GM12878 (cell line): Measurements from ENCODE around the gene ARHGAP40. TPM values are rescaled to one million over a fixed set of nuclear protein-coding genes. Genes with fewer than 3 reads are reported as not detected.

ENCODE experiments used
- ATAC-seq: fragments of 200-7000 bp; cut with Tn5 transposase; 3 replicates; pipeline ENCODE4 v1.9.1; 2020; ENCODE audit warnings: mild to moderate bottlenecking, moderate library complexity
- BruUV-seq: library from RNA; stranded (reverse); fragments of 400-500 nt; replicated peaks from 2 replicates; lab custom pipeline; 2021; lab: Mats Ljungman, UMichigan
- CTCF ChIA-PET: fragments of 300-600 bp; sonication (Branson Sonifier 250); formaldehyde crosslinking; extraction: SDS; loops from one replicate; lab custom pipeline; 2021; ENCODE audit warnings: inconsistent platforms; lab: Yijun Ruan, JAX
- POLR2A ChIA-PET: fragments of 350-600 bp; formaldehyde crosslinking; extraction: SDS; loops from one replicate; lab custom pipeline; 2021; ENCODE audit warnings: inconsistent platforms; lab: Charles Lee
- RAD21 ChIA-PET: fragments of 300-600 bp; sonication (Branson Sonifier 250); formaldehyde crosslinking; loops from one replicate; lab custom pipeline; 2023; ENCODE audit warnings: antibody characterized with exemption; ENCODE audit not compliant: unreplicated experiment; lab: Charles Lee
- SMC1A ChIA-PET: fragments of 300-600 bp; sonication (Branson Sonifier 250); formaldehyde crosslinking; loops from one replicate; lab custom pipeline; 2023; ENCODE audit not compliant: unreplicated experiment, uncharacterized antibody; lab: Charles Lee
- DNase-seq: peaks from one replicate; pipeline ENCODE4 v3.0.0-alpha.2; 2011; ENCODE audit warnings: low read depth, low spot score
- FAIRE-seq: peaks from 3 replicates; lab custom pipeline; 2011; peaks lifted over from hg19 to GRCh38; lab: Jason Lieb, UNC
- H2AFZ ChIP-seq: 2 replicates; pipeline ENCODE4 v1.6.0; 2011; ENCODE audit warnings: low read depth, low read length, control low read depth; ENCODE audit not compliant: control insufficient read depth
- H3K27ac ChIP-seq: 2 replicates; pipeline ENCODE4 v1.5.1; 2011; ENCODE audit warnings: control low read depth; ENCODE audit not compliant: control insufficient read depth, insufficient read depth
- H3K27me3 ChIP-seq, 2 experiments: replicated peaks in 1 of 2; 2 replicates each; pipeline versions ENCODE4 v1.6.0 to v1.6.1; 2011; ENCODE audit warnings: low read length in 1 of 2; ENCODE audit not compliant: control insufficient read depth in 2 of 2, insufficient read depth in 2 of 2
- H3K36me3 ChIP-seq, 2 experiments: 2 replicates each; pipeline ENCODE4 v1.5.1; 2011; ENCODE audit warnings: low read length in 1 of 2; ENCODE audit not compliant: control insufficient read depth in 2 of 2, insufficient read depth in 2 of 2
- H3K4me1 ChIP-seq: 2 replicates; pipeline ENCODE4 v1.6.1; 2011; ENCODE audit warnings: mild to moderate bottlenecking, low read length, moderate library complexity, mixed read lengths; ENCODE audit not compliant: control insufficient read depth, insufficient read depth
- H3K4me2 ChIP-seq: 2 replicates; pipeline ENCODE4 v1.6.0; 2011; ENCODE audit warnings: control low read depth; ENCODE audit not compliant: control insufficient read depth, insufficient read depth
- H3K4me3 ChIP-seq: fragments of 200-600 bp; sonication (generic); 2 replicates; pipeline ENCODE4 v1.5.1; 2016
- H3K79me2 ChIP-seq: 2 replicates; pipeline ENCODE4 v1.6.0; 2011; ENCODE audit warnings: low read length; ENCODE audit not compliant: control insufficient read depth, insufficient read depth
- H3K9ac ChIP-seq: 2 replicates; pipeline ENCODE4 v1.8.0; 2011; ENCODE audit warnings: low read length, control low read depth, mixed read lengths; ENCODE audit not compliant: control insufficient read depth, insufficient read depth
- H3K9me3 ChIP-seq: replicated peaks from 3 replicates; pipeline ENCODE4 v1.5.1; 2011; ENCODE audit warnings: mild to moderate bottlenecking, low read length; ENCODE audit not compliant: control insufficient read depth, insufficient read depth
- H4K20me1 ChIP-seq: 2 replicates; pipeline ENCODE4 v1.6.0; 2011; ENCODE audit not compliant: control insufficient read depth, insufficient read depth
- ATF2 ChIP-seq: IDR thresholded peaks from 2 replicates; pipeline ENCODE4 v1.6.1; 2012; ENCODE audit warnings: low read length, inconsistent platforms
- BHLHE40 ChIP-seq, 2 experiments: fragments of 450-650 bp in 1 of 2; IDR thresholded peaks; 2 replicates each; pipeline ENCODE4 v1.6.1; 2011 to 2017; ENCODE audit warnings: low read depth in 2 of 2, borderline replicate concordance in 1 of 2, improper control_type of control experiment in 1 of 2, low read length in 1 of 2, mild to moderate bottlenecking in 1 of 2
- CEBPB ChIP-seq, 2 experiments: fragments of 150-350 bp in 1 of 2; IDR thresholded peaks; 2 replicates each; pipeline ENCODE4 v1.6.1; 2012 to 2014; ENCODE audit warnings: low read depth in 2 of 2, low read length in 2 of 2, borderline replicate concordance in 1 of 2, inconsistent platforms in 1 of 2
- CREM ChIP-seq: IDR thresholded peaks from 2 replicates; pipeline ENCODE4 v1.6.1; 2014; ENCODE audit warnings: antibody characterized with exemption, low read depth
- FOXK2 ChIP-seq: fragments of 450-650 bp; IDR thresholded peaks from 2 replicates; pipeline ENCODE4 v1.6.1; 2017; ENCODE audit warnings: mild to moderate bottlenecking, moderate library complexity
- GABPA ChIP-seq: IDR thresholded peaks from 2 replicates; pipeline ENCODE4 v1.6.1; 2014; ENCODE audit warnings: antibody characterized with exemption, low read depth, mild to moderate bottlenecking, inconsistent platforms
- IRF4 ChIP-seq: IDR thresholded peaks from 2 replicates; pipeline ENCODE4 v1.6.1; 2011; ENCODE audit warnings: low read depth, low read length
- PAX8 ChIP-seq: fragments of 450-650 bp; IDR thresholded peaks from 2 replicates; pipeline ENCODE4 v1.6.1; 2017; ENCODE audit warnings: mild to moderate bottlenecking, moderate library complexity
- POU2F2 ChIP-seq: IDR thresholded peaks from 3 replicates; pipeline ENCODE4 v1.6.1; 2011; ENCODE audit warnings: low read depth, mild to moderate bottlenecking, low read length, borderline replicate concordance
- RBBP5 ChIP-seq: fragments of 200-600 bp; sonication (generic); conservative IDR thresholded peaks from 2 replicates; pipeline ENCODE4 v1.6.1; 2016
- SMARCA5 ChIP-seq: fragments of 450-650 bp; IDR thresholded peaks from 2 replicates; pipeline ENCODE4 v1.6.1; 2017; ENCODE audit warnings: mild to moderate bottlenecking
- SRF ChIP-seq, 2 experiments: IDR thresholded peaks; 2 replicates each; pipeline ENCODE4 v1.6.1; 2011; ENCODE audit warnings: low read depth in 2 of 2, low read length in 2 of 2, mild to moderate bottlenecking in 1 of 2, moderate library complexity in 1 of 2
- USF2 ChIP-seq: IDR thresholded peaks from 2 replicates; pipeline ENCODE4 v1.6.1; 2011; ENCODE audit warnings: low read depth, low read length, improper control_type of control experiment, borderline replicate concordance
- WGBS: methylation state at CpG from one replicate; pipeline ENCODE4 v1.1.6; 2016; ENCODE audit warnings: low lambda C conversion rate; ENCODE audit not compliant: insufficient replicate concordance, insufficient coverage; ENCODE audit errors: missing lambda C conversion rate; 5-methylcytosine and 5-hydroxymethylcytosine counted together
- in situ Hi-C: fragments of 300-500 bp; cut with MboI; formaldehyde crosslinking; loops from 9 replicates; pipeline ENCODE4 v1.14.3; 2018; ENCODE audit warnings: mixed read lengths
- intact Hi-C: fragments of 100-400 bp; cut with micrococcal nuclease; formaldehyde crosslinking; loops from one replicate; pipeline ENCODE4 v1.14.2; 2022; ENCODE audit not compliant: unreplicated experiment
- polyA plus RNA-seq, 11 experiments: library from polyadenylated mRNA; depleted of rRNA in 4 of 11; unstranded in 6 of 11; stranded (reverse) in 5 of 11; fragments of >200 nt; fragmentation: Nextera tagmentation in 4 of 11; fragmentation: Illumina TruSeq in 1 of 11; extraction: Ambion mirVana in 4 of 11; extraction: Trizol in 1 of 11; gene quantifications; 1 replicate in 1 of 11; 2 replicates in 10 of 11; pipeline versions ENCODE4 v1.2.1 to v1.2.3, GENCODE V29; 2011 to 2016; ENCODE audit warnings: inconsistent platforms in 2 of 11, missing spikeins in 2 of 11, low read depth in 1 of 11
- total RNA-seq, 4 experiments: library from RNA; depleted of rRNA in 3 of 4; stranded (reverse); fragments of >200 nt in 3 of 4; fragmentation: Illumina TruSeq in 1 of 4; extraction: Trizol in 1 of 4; gene quantifications; 2 replicates each; pipeline versions ENCODE4 v1.2.1 to v1.2.3, GENCODE V29; 2013 to 2021
- TF ChIP-seq, protein P1 (sequence below), 3 experiments: IDR thresholded peaks in 2 of 3; conservative IDR thresholded peaks in 1 of 3; 2 replicates each; pipeline ENCODE4 v1.5.1; 2011; ENCODE audit warnings: low read depth in 3 of 3, low read length in 3 of 3, mild to moderate bottlenecking in 3 of 3, control low read depth in 2 of 3, moderate library complexity in 2 of 3, inconsistent platforms in 1 of 3, mixed read lengths in 1 of 3; ENCODE audit not compliant: control insufficient read depth in 2 of 3, insufficient read depth in 1 of 3; ENCODE audit errors: extremely low read depth in 1 of 3
- TF ChIP-seq, protein P2 (sequence below): fragments of 450-650 bp; IDR thresholded peaks from 2 replicates; pipeline ENCODE4 v1.6.1; 2017; ENCODE audit warnings: borderline replicate concordance
- TF ChIP-seq, protein P3 (sequence below): fragments of 450-650 bp; IDR thresholded peaks from 2 replicates; pipeline ENCODE4 v1.6.1; 2017; ENCODE audit warnings: antibody characterized with exemption, mild to moderate bottlenecking, moderate library complexity

Gene ARHGAP40
- total and polyA plus RNA-seq, 10 of the 15 experiments (the other 5 are each of a cell fraction or from before 2014, with no cell fraction given) = 0.06 to 0.07 TPM; not detected in 8

GRCh38 chr20:38673261-38673660, 71.7 kb downstream of the ARHGAP40 start:
- H3K27me3 ChIP-seq = peaks cover 2 to 8% of the 10 kb centered on the region in 2 experiments; a peak in 3 of 4 replicates
- H3K79me2 ChIP-seq = no peaks in the 10 kb centered on the region
- ChIA-PET POLR2A (no interaction called here), SMC1A (interaction anchor here (0.6 kb wide), 1 partner anchor 453 kb away, joined by 3 read pairs; no protein-coding TSS in a partner anchor), CTCF (interaction anchor here (1.5 kb wide), 1 partner anchor 14 kb away, joined by 5 read pairs; no protein-coding TSS in a partner anchor), RAD21 (no interaction called here)
- H3K27ac ChIP-seq = no peak overlapping the region
- in situ Hi-C loops (no loop called here), intact Hi-C loops (no loop called here)
- H4K20me1 ChIP-seq = no peaks in the 10 kb centered on the region
- H3K4me3 ChIP-seq = no peak overlapping the region
- FAIRE-seq (no peak), ATAC-seq (no peak), DNase-seq (no peak)
- no peaks in the 10 kb centered on the region for H3K36me3 ChIP-seq
- WGBS = 36% methylated on average over 5 of the region's 5 CpGs
- no peaks in the 10 kb centered on the region; the same call in 2 of the 3 replicates for H3K9me3 ChIP-seq
- peaks cover 4% of the 10 kb centered on the region; the same call in 1 of the 2 replicates for H3K4me1 ChIP-seq
- peak overlapping the region; percentile 78 for H3K4me2 ChIP-seq
- BruUV-seq = no TSS peak
- no peak overlapping the region for H3K9ac ChIP-seq
- H2AFZ ChIP-seq = no peak overlapping the region
- TF ChIP-seq, protein P1, sequence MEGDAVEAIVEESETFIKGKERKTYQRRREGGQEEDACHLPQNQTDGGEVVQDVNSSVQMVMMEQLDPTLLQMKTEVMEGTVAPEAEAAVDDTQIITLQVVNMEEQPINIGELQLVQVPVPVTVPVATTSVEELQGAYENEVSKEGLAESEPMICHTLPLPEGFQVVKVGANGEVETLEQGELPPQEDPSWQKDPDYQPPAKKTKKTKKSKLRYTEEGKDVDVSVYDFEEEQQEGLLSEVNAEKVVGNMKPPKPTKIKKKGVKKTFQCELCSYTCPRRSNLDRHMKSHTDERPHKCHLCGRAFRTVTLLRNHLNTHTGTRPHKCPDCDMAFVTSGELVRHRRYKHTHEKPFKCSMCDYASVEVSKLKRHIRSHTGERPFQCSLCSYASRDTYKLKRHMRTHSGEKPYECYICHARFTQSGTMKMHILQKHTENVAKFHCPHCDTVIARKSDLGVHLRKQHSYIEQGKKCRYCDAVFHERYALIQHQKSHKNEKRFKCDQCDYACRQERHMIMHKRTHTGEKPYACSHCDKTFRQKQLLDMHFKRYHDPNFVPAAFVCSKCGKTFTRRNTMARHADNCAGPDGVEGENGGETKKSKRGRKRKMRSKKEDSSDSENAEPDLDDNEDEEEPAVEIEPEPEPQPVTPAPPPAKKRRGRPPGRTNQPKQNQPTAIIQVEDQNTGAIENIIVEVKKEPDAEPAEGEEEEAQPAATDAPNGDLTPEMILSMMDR (IDR thresholded peaks at IDR 0.05 in 2 of 3, conservative IDR thresholded peaks at IDR 0.05 in 1 of 3; ENCODE audit: control insufficient read depth in 2 of 3, extremely low read depth in 1 of 3, insufficient read depth in 1 of 3, low read depth in 3 of 3, low read length in 3 of 3) = no peak
- TF ChIP-seq SMARCA5 (no peak), CREM (no peak), FOXK2 (no peak), CEBPB (IDR thresholded peaks at IDR 0.05; ENCODE audit: borderline replicate concordance in 1 of 2, low read depth in 2 of 2, low read length in 2 of 2) (no peak), IRF4 (no peak), RBBP5 (no peak), GABPA (no peak), SRF (IDR thresholded peaks at IDR 0.05; ENCODE audit: low read depth in 2 of 2, low read length in 2 of 2) (no peak), ATF2 (no peak), PAX8 (no peak), BHLHE40 (IDR thresholded peaks at IDR 0.05; ENCODE audit: borderline replicate concordance in 1 of 2, low read depth in 2 of 2, low read length in 1 of 2) (no peak), USF2 (no peak), POU2F2 (no peak)
- TF ChIP-seq, protein P2, sequence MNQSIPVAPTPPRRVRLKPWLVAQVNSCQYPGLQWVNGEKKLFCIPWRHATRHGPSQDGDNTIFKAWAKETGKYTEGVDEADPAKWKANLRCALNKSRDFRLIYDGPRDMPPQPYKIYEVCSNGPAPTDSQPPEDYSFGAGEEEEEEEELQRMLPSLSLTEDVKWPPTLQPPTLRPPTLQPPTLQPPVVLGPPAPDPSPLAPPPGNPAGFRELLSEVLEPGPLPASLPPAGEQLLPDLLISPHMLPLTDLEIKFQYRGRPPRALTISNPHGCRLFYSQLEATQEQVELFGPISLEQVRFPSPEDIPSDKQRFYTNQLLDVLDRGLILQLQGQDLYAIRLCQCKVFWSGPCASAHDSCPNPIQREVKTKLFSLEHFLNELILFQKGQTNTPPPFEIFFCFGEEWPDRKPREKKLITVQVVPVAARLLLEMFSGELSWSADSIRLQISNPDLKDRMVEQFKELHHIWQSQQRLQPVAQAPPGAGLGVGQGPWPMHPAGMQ = no peak
- TF ChIP-seq, protein P3, sequence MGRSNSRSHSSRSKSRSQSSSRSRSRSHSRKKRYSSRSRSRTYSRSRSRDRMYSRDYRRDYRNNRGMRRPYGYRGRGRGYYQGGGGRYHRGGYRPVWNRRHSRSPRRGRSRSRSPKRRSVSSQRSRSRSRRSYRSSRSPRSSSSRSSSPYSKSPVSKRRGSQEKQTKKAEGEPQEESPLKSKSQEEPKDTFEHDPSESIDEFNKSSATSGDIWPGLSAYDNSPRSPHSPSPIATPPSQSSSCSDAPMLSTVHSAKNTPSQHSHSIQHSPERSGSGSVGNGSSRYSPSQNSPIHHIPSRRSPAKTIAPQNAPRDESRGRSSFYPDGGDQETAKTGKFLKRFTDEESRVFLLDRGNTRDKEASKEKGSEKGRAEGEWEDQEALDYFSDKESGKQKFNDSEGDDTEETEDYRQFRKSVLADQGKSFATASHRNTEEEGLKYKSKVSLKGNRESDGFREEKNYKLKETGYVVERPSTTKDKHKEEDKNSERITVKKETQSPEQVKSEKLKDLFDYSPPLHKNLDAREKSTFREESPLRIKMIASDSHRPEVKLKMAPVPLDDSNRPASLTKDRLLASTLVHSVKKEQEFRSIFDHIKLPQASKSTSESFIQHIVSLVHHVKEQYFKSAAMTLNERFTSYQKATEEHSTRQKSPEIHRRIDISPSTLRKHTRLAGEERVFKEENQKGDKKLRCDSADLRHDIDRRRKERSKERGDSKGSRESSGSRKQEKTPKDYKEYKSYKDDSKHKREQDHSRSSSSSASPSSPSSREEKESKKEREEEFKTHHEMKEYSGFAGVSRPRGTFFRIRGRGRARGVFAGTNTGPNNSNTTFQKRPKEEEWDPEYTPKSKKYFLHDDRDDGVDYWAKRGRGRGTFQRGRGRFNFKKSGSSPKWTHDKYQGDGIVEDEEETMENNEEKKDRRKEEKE = no peak
